ENCODE results near the gene RPTOR.
"Not testable (repeated sequence)": the region's sequence is repeated elsewhere in the genome, so short reads cannot be mapped to it uniquely, and the experiment has no call there.

RPTOR gene

DNA sequence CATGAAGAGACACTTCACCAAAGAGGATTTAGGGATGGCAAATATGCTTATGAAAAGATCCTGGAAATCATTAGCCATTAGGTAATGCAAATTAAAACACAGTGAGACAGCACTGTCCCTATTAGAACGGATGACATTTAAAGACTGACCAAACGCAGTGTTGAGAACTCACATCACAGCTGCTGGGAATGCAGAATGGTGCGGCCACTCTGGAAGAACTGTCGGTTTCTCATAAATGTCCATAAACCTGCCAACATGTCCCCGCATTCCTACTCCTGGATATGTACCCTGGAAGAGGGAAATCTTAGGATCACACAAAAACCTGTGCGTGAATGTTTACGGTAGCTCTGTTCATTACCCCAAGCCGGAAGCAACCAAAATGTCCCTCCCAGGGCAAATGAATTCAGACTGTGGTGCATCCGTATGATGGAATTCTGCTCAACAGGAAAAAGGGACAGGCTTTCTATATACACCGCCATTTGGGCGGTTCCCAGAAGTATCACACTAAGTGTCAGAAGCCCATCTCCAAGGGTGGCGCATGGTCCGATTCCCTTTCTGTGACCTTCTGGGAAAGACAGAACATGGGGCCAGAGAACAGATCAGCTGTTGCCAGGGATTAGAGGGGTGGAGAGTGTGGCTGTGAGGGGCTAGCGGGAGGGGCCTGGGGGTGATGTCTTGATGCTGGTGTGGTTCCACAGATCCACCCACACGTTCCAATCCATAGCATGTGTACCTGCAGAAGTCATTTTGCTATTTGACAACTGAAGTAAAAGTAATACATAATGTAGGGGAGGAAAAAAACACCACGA, 249.8 kb downstream of the RPTOR start:
- TF ChIP-seq, protein P1, sequence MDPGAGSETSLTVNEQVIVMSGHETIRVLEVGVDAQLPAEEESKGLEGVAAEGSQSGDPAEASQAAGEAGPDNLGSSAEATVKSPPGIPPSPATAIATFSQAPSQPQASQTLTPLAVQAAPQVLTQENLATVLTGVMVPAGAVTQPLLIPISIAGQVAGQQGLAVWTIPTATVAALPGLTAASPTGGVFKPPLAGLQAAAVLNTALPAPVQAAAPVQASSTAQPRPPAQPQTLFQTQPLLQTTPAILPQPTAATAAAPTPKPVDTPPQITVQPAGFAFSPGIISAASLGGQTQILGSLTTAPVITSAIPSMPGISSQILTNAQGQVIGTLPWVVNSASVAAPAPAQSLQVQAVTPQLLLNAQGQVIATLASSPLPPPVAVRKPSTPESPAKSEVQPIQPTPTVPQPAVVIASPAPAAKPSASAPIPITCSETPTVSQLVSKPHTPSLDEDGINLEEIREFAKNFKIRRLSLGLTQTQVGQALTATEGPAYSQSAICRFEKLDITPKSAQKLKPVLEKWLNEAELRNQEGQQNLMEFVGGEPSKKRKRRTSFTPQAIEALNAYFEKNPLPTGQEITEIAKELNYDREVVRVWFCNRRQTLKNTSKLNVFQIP (CRISPR knock-in tag; IDR thresholded peaks at IDR 0.05; ENCODE audit: borderline replicate concordance, low read depth), result no peak
- TF ChIP-seq OSR1 (CRISPR knock-in tag; IDR thresholded peaks at IDR 0.05) (no peak), ISL1 (CRISPR knock-in tag; IDR thresholded peaks at IDR 0.05) (no peak; the same call in 1 of the 2 replicates), RARB (CRISPR knock-in tag; IDR thresholded peaks at IDR 0.05) (no peak), ZNF70 (CRISPR knock-in tag; IDR thresholded peaks at IDR 0.05) (no peak), ARNTL (CRISPR knock-in tag; IDR thresholded peaks at IDR 0.05; ENCODE audit: borderline replicate concordance, low read depth) (no peak), ZNF8 (CRISPR knock-in tag; IDR thresholded peaks at IDR 0.05) (no peak)
- TF ChIP-seq, protein P2, sequence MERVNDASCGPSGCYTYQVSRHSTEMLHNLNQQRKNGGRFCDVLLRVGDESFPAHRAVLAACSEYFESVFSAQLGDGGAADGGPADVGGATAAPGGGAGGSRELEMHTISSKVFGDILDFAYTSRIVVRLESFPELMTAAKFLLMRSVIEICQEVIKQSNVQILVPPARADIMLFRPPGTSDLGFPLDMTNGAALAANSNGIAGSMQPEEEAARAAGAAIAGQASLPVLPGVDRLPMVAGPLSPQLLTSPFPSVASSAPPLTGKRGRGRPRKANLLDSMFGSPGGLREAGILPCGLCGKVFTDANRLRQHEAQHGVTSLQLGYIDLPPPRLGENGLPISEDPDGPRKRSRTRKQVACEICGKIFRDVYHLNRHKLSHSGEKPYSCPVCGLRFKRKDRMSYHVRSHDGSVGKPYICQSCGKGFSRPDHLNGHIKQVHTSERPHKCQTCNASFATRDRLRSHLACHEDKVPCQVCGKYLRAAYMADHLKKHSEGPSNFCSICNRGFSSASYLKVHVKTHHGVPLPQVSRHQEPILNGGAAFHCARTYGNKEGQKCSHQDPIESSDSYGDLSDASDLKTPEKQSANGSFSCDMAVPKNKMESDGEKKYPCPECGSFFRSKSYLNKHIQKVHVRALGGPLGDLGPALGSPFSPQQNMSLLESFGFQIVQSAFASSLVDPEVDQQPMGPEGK (CRISPR knock-in tag; IDR thresholded peaks at IDR 0.05; ENCODE audit: borderline replicate concordance), result no peak
- no peak for ATAC-seq

DNA sequence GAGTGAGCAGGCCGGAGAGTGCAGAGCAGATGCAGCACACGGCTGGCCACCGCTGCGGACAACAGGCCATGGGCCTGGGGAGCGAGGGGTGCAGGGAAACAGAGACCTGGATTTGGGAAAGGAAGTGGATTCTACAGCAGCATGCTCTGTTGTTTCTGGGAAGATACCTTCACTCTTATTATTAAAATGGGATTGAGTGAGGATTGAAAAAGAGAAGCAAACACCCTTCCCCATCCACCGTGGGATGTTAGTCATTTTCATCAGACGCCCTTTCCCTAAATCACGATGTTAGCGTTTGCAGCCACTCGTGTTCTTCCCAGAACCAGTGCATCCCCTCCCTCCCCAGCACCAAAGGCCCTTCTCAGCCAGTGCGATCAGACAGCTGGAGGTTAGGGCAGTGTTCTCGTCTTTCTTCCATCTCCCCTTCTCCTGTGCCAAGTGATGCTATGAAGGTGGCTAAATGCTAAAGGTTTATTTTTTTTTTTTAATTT, 250.5 kb downstream of the RPTOR start:
- no peak for ATAC-seq
- TF ChIP-seq ESRRG (CRISPR knock-in tag; IDR thresholded peaks at IDR 0.05) (no peak), ZNF8 (CRISPR knock-in tag; IDR thresholded peaks at IDR 0.05) (no peak), ISL1 (CRISPR knock-in tag; IDR thresholded peaks at IDR 0.05) (no peak), ARNTL (CRISPR knock-in tag; IDR thresholded peaks at IDR 0.05; ENCODE audit: borderline replicate concordance, low read depth) (no peak)
- TF ChIP-seq, protein P3, sequence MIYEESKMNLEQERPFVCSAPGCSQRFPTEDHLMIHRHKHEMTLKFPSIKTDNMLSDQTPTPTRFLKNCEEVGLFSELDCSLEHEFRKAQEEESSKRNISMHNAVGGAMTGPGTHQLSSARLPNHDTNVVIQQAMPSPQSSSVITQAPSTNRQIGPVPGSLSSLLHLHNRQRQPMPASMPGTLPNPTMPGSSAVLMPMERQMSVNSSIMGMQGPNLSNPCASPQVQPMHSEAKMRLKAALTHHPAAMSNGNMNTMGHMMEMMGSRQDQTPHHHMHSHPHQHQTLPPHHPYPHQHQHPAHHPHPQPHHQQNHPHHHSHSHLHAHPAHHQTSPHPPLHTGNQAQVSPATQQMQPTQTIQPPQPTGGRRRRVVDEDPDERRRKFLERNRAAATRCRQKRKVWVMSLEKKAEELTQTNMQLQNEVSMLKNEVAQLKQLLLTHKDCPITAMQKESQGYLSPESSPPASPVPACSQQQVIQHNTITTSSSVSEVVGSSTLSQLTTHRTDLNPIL (CRISPR knock-in tag; IDR thresholded peaks at IDR 0.05; ENCODE audit: low read depth), result no peak

DNA sequence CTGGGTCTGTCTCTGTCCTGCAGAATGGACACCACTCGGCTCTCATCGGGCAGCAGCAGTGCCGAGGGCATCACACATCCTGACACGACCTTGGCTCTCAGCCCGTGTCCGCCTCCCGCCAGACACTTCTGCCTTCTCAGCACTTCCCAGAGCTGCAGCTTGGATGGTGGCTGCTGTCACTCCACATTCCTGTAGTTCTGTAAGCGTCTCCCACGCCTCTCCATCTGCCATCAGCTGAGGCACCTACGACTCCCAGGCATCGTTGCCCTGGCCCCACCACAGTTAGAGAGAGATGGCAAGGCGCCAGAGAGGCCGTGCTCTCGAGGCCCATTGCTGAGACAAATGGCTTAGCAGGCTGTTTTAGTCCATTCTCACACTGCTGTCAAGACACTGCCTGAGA, 251.1 kb downstream of the RPTOR start:
- TF ChIP-seq ZFP3 (CRISPR knock-in tag; IDR thresholded peaks at IDR 0.05), result peak; percentile 38; the same call in 1 of the 2 replicates
- TF ChIP-seq, protein P4, sequence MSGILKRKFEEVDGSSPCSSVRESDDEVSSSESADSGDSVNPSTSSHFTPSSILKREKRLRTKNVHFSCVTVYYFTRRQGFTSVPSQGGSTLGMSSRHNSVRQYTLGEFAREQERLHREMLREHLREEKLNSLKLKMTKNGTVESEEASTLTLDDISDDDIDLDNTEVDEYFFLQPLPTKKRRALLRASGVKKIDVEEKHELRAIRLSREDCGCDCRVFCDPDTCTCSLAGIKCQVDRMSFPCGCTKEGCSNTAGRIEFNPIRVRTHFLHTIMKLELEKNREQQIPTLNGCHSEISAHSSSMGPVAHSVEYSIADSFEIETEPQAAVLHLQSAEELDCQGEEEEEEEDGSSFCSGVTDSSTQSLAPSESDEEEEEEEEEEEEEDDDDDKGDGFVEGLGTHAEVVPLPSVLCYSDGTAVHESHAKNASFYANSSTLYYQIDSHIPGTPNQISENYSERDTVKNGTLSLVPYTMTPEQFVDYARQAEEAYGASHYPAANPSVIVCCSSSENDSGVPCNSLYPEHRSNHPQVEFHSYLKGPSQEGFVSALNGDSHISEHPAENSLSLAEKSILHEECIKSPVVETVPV (CRISPR knock-in tag; IDR thresholded peaks at IDR 0.05), result no peak
- TF ChIP-seq, protein P3 (CRISPR knock-in tag; IDR thresholded peaks at IDR 0.05; ENCODE audit: low read depth), result no peak
- TF ChIP-seq OSR1 (CRISPR knock-in tag; IDR thresholded peaks at IDR 0.05), result no peak
- no peak for TF ChIP-seq ZNF70 (CRISPR knock-in tag; IDR thresholded peaks at IDR 0.05)
- TF ChIP-seq, protein P5, sequence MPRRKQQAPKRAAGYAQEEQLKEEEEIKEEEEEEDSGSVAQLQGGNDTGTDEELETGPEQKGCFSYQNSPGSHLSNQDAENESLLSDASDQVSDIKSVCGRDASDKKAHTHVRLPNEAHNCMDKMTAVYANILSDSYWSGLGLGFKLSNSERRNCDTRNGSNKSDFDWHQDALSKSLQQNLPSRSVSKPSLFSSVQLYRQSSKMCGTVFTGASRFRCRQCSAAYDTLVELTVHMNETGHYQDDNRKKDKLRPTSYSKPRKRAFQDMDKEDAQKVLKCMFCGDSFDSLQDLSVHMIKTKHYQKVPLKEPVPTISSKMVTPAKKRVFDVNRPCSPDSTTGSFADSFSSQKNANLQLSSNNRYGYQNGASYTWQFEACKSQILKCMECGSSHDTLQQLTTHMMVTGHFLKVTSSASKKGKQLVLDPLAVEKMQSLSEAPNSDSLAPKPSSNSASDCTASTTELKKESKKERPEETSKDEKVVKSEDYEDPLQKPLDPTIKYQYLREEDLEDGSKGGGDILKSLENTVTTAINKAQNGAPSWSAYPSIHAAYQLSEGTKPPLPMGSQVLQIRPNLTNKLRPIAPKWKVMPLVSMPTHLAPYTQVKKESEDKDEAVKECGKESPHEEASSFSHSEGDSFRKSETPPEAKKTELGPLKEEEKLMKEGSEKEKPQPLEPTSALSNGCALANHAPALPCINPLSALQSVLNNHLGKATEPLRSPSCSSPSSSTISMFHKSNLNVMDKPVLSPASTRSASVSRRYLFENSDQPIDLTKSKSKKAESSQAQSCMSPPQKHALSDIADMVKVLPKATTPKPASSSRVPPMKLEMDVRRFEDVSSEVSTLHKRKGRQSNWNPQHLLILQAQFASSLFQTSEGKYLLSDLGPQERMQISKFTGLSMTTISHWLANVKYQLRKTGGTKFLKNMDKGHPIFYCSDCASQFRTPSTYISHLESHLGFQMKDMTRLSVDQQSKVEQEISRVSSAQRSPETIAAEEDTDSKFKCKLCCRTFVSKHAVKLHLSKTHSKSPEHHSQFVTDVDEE (CRISPR knock-in tag; IDR thresholded peaks at IDR 0.05), result peak; percentile 57
- no peak for TF ChIP-seq ZNF565 (CRISPR knock-in tag; conservative IDR thresholded peaks at IDR 0.05; ENCODE audit: low read depth)
- no peak; the same call in 2 of the 3 replicates for ATAC-seq

DNA sequence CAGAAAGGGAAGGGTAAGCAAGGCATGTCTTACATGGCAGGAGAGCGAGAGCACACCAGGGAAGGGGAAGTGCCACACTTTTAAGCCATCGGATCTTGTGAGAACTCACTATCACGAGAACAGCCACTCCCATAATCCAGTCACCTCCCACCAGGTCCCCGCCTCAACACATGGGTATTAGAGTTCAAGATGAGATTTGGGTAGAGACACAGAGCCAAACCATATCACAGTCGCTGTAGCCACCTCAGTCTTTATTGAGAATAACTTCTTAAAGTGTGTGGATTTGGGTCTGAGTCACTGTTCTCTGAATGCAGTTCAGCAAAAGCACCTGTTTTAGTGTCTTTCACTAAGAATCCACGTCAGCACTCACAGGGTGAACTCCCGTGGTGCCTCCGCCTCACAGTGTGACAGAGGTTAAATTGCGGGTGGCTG, 251.8 kb downstream of the RPTOR start:
- TF ChIP-seq SNAI2 (CRISPR knock-in tag; IDR thresholded peaks at IDR 0.05) (no peak), PPARA (CRISPR knock-in tag; IDR thresholded peaks at IDR 0.05; ENCODE audit: borderline replicate concordance) (no peak)
- no peak for ATAC-seq

DNA sequence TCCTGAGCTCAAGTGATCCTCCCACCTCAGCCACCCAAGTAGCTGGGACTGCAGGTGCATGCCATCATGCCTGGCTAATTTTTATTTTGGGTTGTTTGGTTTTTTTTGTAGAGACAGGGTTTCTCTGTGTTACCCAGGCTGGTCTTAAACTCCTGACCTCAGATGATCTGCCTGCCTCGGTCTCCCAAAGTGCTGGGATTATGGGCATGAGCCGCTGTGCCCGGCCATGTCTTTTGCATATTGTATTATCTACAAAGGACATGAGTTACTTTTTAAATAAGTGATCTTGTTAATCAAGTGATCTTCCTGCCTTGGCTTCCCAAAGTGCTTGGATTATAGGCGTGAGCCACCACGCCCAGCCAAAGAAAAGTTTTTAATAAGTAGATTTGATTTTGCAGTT, 252.6 kb downstream of the RPTOR start:
- ATAC-seq, result not testable (repeated sequence)

Data from SK-N-SH treated with all-trans-retinoic acid at 6 μM for 48 hours (cell line).